SK-N-SH treated with all-trans-retinoic acid at 6 μM for 48 hours (cell line): ENCODE results near the gene USHBP1.

Source experiments
- GLIS3 ChIP-seq: fragments of 250-450 bp; sonication (Bioruptor Pico); IDR thresholded peaks from 2 replicates; pipeline ENCODE4 v1.5.0; 2020; ENCODE audit warnings: mild to moderate bottlenecking, moderate library complexity
- ZNF70 ChIP-seq: fragments of 450-650 bp; formaldehyde crosslinking; IDR thresholded peaks from 2 replicates; pipeline ENCODE4 v1.5.0; 2020; ENCODE audit warnings: mild to moderate bottlenecking, moderate library complexity
- ZNF8 ChIP-seq: fragments of 450-650 bp; formaldehyde crosslinking; IDR thresholded peaks from 2 replicates; pipeline ENCODE4 v1.5.0; 2020; ENCODE audit warnings: mild to moderate bottlenecking, moderate library complexity

- TF ChIP-seq ZNF70 (CRISPR knock-in tag) (no peak), GLIS3 (no peak), ZNF8 (no peak)
Observed at GRCh38 chr19:17293605-17294004, 29.1 kb upstream of the USHBP1 start.
